ENCODE data around the gene SLC38A6.

DNA sequence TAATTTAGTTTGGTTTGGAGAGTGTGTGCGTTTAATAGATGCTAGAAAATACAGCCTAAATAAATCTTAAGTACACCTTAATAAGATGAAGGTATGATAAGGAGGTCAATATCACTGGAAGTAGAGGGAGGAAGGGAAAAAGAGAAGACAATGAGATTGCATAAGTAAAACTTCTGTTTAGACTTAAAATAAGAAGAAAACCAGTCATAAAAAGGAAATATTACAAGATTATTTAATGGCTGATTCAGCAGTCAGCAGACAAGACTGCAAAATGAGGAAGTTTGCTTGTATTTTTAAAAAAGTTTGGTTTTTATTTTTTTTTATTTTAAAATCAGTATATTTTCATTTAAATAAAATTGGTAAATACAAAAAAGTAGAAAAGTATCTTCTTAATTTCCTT is 3.2 kb downstream of the SLC38A6 start:
- TF ChIP-seq REST (IDR thresholded peaks at IDR 0.05; ENCODE audit: low read depth): no peak
- TF ChIP-seq, protein P1, sequence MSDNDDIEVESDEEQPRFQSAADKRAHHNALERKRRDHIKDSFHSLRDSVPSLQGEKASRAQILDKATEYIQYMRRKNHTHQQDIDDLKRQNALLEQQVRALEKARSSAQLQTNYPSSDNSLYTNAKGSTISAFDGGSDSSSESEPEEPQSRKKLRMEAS (IDR thresholded peaks at IDR 0.05): no peak
- TF ChIP-seq USF1 (IDR thresholded peaks at IDR 0.05): no peak
- TF ChIP-seq EP300 (IDR thresholded peaks at IDR 0.05; ENCODE audit: borderline replicate concordance): no peak
- no peak for TF ChIP-seq TAF1 (IDR thresholded peaks at IDR 0.05; ENCODE audit: low read depth)
- TF ChIP-seq FOXM1 (IDR thresholded peaks at IDR 0.05; ENCODE audit: borderline replicate concordance, low read depth): no peak
- TF ChIP-seq YY1 (IDR thresholded peaks at IDR 0.05; ENCODE audit: low read depth): no peak
- TF ChIP-seq TEAD4 (IDR thresholded peaks at IDR 0.05): no peak
- TF ChIP-seq CEBPB (IDR thresholded peaks at IDR 0.05): no peak
- TF ChIP-seq EGR1 (IDR thresholded peaks at IDR 0.05): no peak
- no peak for TF ChIP-seq RAD21 (IDR thresholded peaks at IDR 0.05; ENCODE audit: low read depth)

All from Ishikawa (cell line).